Prostate gland (tissue), 2 donors: ENCODE measurements around the gene COL23A1. TPM values are rescaled to one million over a fixed set of nuclear protein-coding genes. Genes with fewer than 3 reads are reported as not detected.

Experiments
- DNase-seq: peaks from one replicate; pipeline ENCODE4 v3.0.0-alpha.2; 2019; ENCODE audit warnings: low spot score
- H3K27ac ChIP-seq, 2 donors: fragments of 200-600 bp; sonication (generic); 2 replicates each; pipeline ENCODE4 v1.5.1; 2017 to 2019
- H3K27me3 ChIP-seq: fragments of 200-600 bp; sonication (generic); replicated peaks from 2 replicates; pipeline ENCODE4 v1.5.1; 2019; ENCODE audit not compliant: insufficient read depth
- H3K36me3 ChIP-seq, 2 donors: fragments of 200-600 bp; sonication (generic); 1 replicate in 1 of 2; 2 replicates in 1 of 2; pipeline versions ENCODE4 v1.5.1 to v1.8.1; 2017 to 2019
- H3K4me1 ChIP-seq: fragments of 200-600 bp; sonication (generic); replicated peaks from 2 replicates; pipeline ENCODE4 v1.5.1; 2019
- H3K4me3 ChIP-seq, 2 donors: fragments of 200-600 bp; sonication (generic); 2 replicates each; pipeline ENCODE4 v1.5.1; 2017 to 2019
- H3K9me3 ChIP-seq: fragments of 200-600 bp; sonication (generic); 2 replicates; pipeline ENCODE4 v1.5.1; 2017
- CTCF ChIP-seq, 4 experiments: fragments of 200-600 bp in 2 of 4; fragments of 450-650 bp in 2 of 4; sonication (generic) in 2 of 4; IDR thresholded peaks; 1 replicate in 3 of 4; 2 replicates in 1 of 4; pipeline ENCODE4 v1.5.1; 2016 to 2019; ENCODE audit warnings: antibody characterized with exemption in 4 of 4, mild to moderate bottlenecking in 2 of 4, moderate library complexity in 2 of 4
- POLR2A ChIP-seq: fragments of 450-650 bp; IDR thresholded peaks from one replicate; pipeline ENCODE4 v1.6.1; 2016; ENCODE audit warnings: antibody characterized with exemption, mild to moderate bottlenecking
- POLR2AphosphoS5 ChIP-seq: sonication (generic); formaldehyde crosslinking; IDR thresholded peaks from one replicate; pipeline ENCODE4 v1.6.1; 2017; ENCODE audit warnings: antibody characterized with exemption
- WGBS: methylation state at CpG from one replicate; pipeline ENCODE4 v1.1.5; 2018; 5-methylcytosine and 5-hydroxymethylcytosine counted together
- intact Hi-C: fragments of 100-400 bp; cut with DNase I; formaldehyde crosslinking; loops from one replicate; pipeline ENCODE4 v1.14.2; 2022
- total RNA-seq, 2 donors: library from RNA; depleted of rRNA; stranded (reverse); fragments of >200 nt; gene quantifications; one replicate each; pipeline ENCODE4 v1.1.0, GENCODE V29; 2016

Gene COL23A1
- total RNA-seq, 2 donors from 2014 or later: 2.7 to 6.1 TPM

- Histone ChIP-seq H3K27ac (no peak overlapping the region), H3K27me3 (no peaks in the 10 kb centered on the region), H3K4me1 (no peaks in the 10 kb centered on the region), H3K9me3 (no peaks in the 10 kb centered on the region), H3K36me3 (peaks cover 0 to 6% of the 10 kb centered on the region in 2 donors), H3K4me3 (no peak overlapping the region)
- DNase-seq: no peak
- WGBS: 69% methylated on average over 5 of the region's 5 CpGs
- intact Hi-C loops: no loop called here
- TF ChIP-seq CTCF (IDR thresholded peaks at IDR 0.05) (no peak), POLR2A (no peak), POLR2AphosphoS5 (no peak)
These were observed 366.9 kb downstream of the COL23A1 start for GRCh38 chr5:178223196-178223773.

- TF ChIP-seq CTCF (IDR thresholded peaks at IDR 0.05) (no peak), POLR2AphosphoS5 (no peak), POLR2A (no peak)
- WGBS: 92% methylated on average over 15 of the region's 15 CpGs
- no peaks in the 10 kb centered on the region for H3K9me3 ChIP-seq
- H3K36me3 ChIP-seq: peaks cover 0 to 1% of the 10 kb centered on the region in 2 donors
- no peaks in the 10 kb centered on the region for H3K4me1 ChIP-seq
- H3K27me3 ChIP-seq: no peaks in the 10 kb centered on the region
- no peak overlapping the region for H3K4me3 ChIP-seq
- no peak for DNase-seq
- no peak overlapping the region for H3K27ac ChIP-seq
- intact Hi-C loops: no loop called here
These were observed 367.9 kb downstream of the COL23A1 start for GRCh38 chr5:178222292-178222691.

GRCh38 chr5:178221853-178222252, 368.3 kb downstream of the COL23A1 start:
- H3K27me3 ChIP-seq: no peaks in the 10 kb centered on the region
- H3K27ac ChIP-seq: no peak overlapping the region
- H3K36me3 ChIP-seq: no peaks in the 10 kb centered on the region
- H3K4me1 ChIP-seq: no peaks in the 10 kb centered on the region
- no peaks in the 10 kb centered on the region for H3K9me3 ChIP-seq
- TF ChIP-seq POLR2AphosphoS5: no peak
- no peak for TF ChIP-seq POLR2A
- TF ChIP-seq CTCF (IDR thresholded peaks at IDR 0.05): no peak
- WGBS: 95% methylated on average over 5 of the region's 5 CpGs
- no peak overlapping the region for H3K4me3 ChIP-seq
- intact Hi-C loops: no loop called here
- DNase-seq: no peak

GRCh38 chr5:178221282-178221681, 368.9 kb downstream of the COL23A1 start:
- TF ChIP-seq POLR2A (no peak), POLR2AphosphoS5 (no peak), CTCF (IDR thresholded peaks at IDR 0.05) (no peak)
- no peak overlapping the region for H3K27ac ChIP-seq
- H3K27me3 ChIP-seq: no peaks in the 10 kb centered on the region
- no peak overlapping the region for H3K4me3 ChIP-seq
- no peaks in the 10 kb centered on the region for H3K36me3 ChIP-seq
- no peak for DNase-seq
- intact Hi-C loops: no loop called here
- H3K9me3 ChIP-seq: no peaks in the 10 kb centered on the region
- H3K4me1 ChIP-seq: no peaks in the 10 kb centered on the region
- WGBS: 82% methylated on average over 3 of the region's 3 CpGs

GRCh38 chr5:178218827-178219226, 371.4 kb downstream of the COL23A1 start:
- intact Hi-C loops: no loop called here
- WGBS: 70% methylated on average over 3 of the region's 3 CpGs
- no peaks in the 10 kb centered on the region for H3K9me3 ChIP-seq
- no peaks in the 10 kb centered on the region for H3K4me1 ChIP-seq
- no peak overlapping the region for H3K27ac ChIP-seq
- H3K36me3 ChIP-seq: peaks cover 0 to 8% of the 10 kb centered on the region in 2 donors
- DNase-seq: no peak
- no peaks in the 10 kb centered on the region for H3K27me3 ChIP-seq
- TF ChIP-seq POLR2AphosphoS5 (no peak), CTCF (IDR thresholded peaks at IDR 0.05) (no peak), POLR2A (no peak)
- H3K4me3 ChIP-seq: no peak overlapping the region
